ENCODE measurements around the gene CDK5RAP2. TPM values are rescaled to one million over a fixed set of nuclear protein-coding genes. Genes with fewer than 3 reads are reported as not detected.
A peak's percentile ranks its signal among the peaks of the same experiment; 100 is the strongest.

The CDK5RAP2 gene
- total RNA-seq, 2 experiments from 2014 or later, result 107 to 124 TPM

DNA sequence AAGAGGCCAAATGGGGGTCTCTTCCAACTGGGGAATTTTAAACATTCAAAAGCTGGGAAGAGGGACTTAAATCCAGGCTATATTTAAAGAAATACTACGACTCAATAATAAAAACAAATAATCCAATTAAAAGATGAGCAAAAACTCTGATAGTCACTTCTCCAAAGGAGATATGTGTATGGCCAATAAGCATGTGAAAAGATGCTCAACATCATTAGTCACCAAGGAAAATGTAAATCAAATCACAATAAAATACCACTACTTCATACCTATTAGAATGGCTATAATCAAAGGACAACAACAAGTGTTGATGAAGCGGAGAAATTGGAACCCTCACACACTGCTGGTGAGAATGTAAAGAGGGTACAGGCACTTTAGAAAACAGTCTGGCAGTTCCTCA is 130.4 kb downstream of the CDK5RAP2 start:
- no peak overlapping the region for H3K4me3 Mint-ChIP-seq
- H3K27me3 Mint-ChIP-seq (ENCODE audit: low read depth), result no peaks in the 10 kb centered on the region
- ATAC-seq, result no peak
- H3K4me1 Mint-ChIP-seq (ENCODE audit: low read depth), result peaks cover 7% of the 10 kb centered on the region
- ChIA-PET CTCF (interaction anchor here (2.7 kb wide), 1 partner anchor 11 kb away, joined by 10 read pairs; no protein-coding TSS in a partner anchor), POLR2A (no interaction called here)
- no peaks in the 10 kb centered on the region for H3K9me3 Mint-ChIP-seq (ENCODE audit: insufficient read depth)
- H3K27ac Mint-ChIP-seq, result no peak overlapping the region
- no peak for DNase-seq
- H3K36me3 Mint-ChIP-seq (ENCODE audit: low read depth), result peaks cover 58% of the 10 kb centered on the region

DNA sequence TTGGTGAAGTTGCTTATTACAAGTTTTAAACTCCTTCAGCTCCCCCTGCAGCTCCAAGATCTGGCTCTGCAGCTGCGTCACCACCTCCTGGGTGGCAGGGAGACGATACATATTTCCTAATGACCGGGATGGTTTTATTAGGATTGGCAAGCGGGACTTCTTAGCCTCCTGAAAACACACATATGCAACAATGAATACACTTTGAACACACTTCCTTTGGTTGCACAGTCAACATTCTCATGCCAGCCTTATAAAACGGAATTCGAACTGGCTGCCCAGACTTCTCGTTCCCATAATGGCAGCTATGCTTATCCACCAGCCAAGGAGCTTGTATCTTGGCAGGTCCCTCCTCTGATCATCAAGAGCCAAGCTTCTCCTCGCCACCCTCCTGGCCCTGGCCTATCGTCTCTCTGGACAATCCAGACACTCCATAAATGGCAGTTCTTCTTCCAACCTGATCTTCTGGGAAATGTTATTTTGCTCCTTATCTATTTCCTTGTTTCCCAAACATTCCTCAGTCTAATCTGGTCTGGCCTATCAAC is 131.9 kb downstream of the CDK5RAP2 start:
- Mint-ChIP-seq H3K36me3 (ENCODE audit: low read depth) (peaks cover 54% of the 10 kb centered on the region), H3K9me3 (ENCODE audit: insufficient read depth) (no peaks in the 10 kb centered on the region), H3K27me3 (ENCODE audit: low read depth) (no peaks in the 10 kb centered on the region), H3K27ac (no peak overlapping the region), H3K4me1 (ENCODE audit: low read depth) (peaks cover 7% of the 10 kb centered on the region), H3K4me3 (no peak overlapping the region)
- POLR2A ChIA-PET, result no interaction called here
- DNase-seq (no peak), ATAC-seq (no peak)
- CTCF ChIA-PET, result interaction anchor here (1.1 to 2.7 kb wide), 2 partner anchors 9 to 29 kb away, joined by 4 to 10 read pairs; no protein-coding TSS in a partner anchor

DNA sequence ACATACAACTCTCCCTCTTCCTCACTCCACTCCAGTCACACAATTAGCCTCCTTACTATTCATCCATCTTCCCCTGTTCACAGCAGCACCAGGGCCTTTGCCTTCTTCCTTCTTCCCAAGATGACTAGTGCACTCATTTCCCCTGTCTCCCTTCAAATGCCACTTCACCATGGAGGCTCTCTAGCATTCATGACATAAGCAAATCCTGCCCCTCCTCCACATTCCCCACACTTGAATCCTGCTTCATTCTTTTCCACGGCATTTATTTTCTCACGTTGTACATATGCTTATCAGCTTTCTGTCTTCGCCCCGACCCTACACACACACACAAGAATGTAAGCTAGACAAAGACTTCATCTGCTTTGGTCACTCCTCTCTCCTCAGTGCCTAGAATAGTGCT is 133.3 kb downstream of the CDK5RAP2 start:
- ATAC-seq, result no peak
- Mint-ChIP-seq H3K9me3 (ENCODE audit: insufficient read depth) (no peaks in the 10 kb centered on the region), H3K4me1 (ENCODE audit: low read depth) (peaks cover 7% of the 10 kb centered on the region), H3K4me3 (no peak overlapping the region), H3K27ac (peak overlapping the region; percentile 12), H3K27me3 (ENCODE audit: low read depth) (no peaks in the 10 kb centered on the region), H3K36me3 (ENCODE audit: low read depth) (peaks cover 50% of the 10 kb centered on the region)
- no peak for DNase-seq
- CTCF ChIA-PET, result no interaction called here
- POLR2A ChIA-PET, result no interaction called here

- ChIA-PET CTCF (interaction anchor here (1.4 kb wide), 1 partner anchor 33 kb away, joined by 7 read pairs; no protein-coding TSS in a partner anchor), POLR2A (no interaction called here)
- Mint-ChIP-seq H3K4me1 (ENCODE audit: low read depth) (peaks cover 9% of the 10 kb centered on the region), H3K27me3 (ENCODE audit: low read depth) (no peaks in the 10 kb centered on the region), H3K9me3 (ENCODE audit: insufficient read depth) (no peaks in the 10 kb centered on the region), H3K36me3 (ENCODE audit: low read depth) (peaks cover 46% of the 10 kb centered on the region), H3K4me3 (no peak overlapping the region), H3K27ac (no peak overlapping the region)
- DNase-seq (no peak), ATAC-seq (no peak)
Measured at GRCh38 chr9:120443976-120444375, 136.0 kb downstream of the CDK5RAP2 start.

DNA sequence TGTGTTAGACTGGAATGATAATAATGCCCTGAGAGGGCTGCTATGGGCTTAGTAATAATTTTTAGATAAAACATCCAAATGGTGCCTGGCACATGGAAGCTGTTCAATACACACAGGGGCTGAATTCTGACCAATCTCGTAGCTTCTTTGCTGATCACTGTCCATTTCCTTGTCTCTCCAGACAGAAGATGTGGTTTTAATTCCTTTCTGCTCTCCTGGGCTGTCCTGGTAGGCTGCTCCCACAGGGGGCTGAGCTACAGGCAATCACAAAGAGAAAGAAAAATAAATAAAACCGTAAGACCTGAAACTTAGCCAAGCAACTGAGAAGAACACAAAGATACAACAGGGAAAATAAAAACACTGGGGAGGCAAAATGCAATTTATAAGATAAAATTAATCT is 136.5 kb downstream of the CDK5RAP2 start:
- Mint-ChIP-seq H3K9me3 (ENCODE audit: insufficient read depth) (no peaks in the 10 kb centered on the region), H3K27me3 (ENCODE audit: low read depth) (no peaks in the 10 kb centered on the region), H3K27ac (no peak overlapping the region), H3K4me1 (ENCODE audit: low read depth) (peaks cover 14% of the 10 kb centered on the region), H3K4me3 (no peak overlapping the region), H3K36me3 (ENCODE audit: low read depth) (peaks cover 46% of the 10 kb centered on the region)
- ChIA-PET POLR2A (interaction anchor here (0.6 kb wide), 1 partner anchor 103 kb away, joined by 3 read pairs; no protein-coding TSS in a partner anchor), CTCF (interaction anchor here (1.4 kb wide), 1 partner anchor 34 kb away, joined by 7 read pairs; no protein-coding TSS in a partner anchor)
- ATAC-seq, result no peak
- no peak for DNase-seq

DNA sequence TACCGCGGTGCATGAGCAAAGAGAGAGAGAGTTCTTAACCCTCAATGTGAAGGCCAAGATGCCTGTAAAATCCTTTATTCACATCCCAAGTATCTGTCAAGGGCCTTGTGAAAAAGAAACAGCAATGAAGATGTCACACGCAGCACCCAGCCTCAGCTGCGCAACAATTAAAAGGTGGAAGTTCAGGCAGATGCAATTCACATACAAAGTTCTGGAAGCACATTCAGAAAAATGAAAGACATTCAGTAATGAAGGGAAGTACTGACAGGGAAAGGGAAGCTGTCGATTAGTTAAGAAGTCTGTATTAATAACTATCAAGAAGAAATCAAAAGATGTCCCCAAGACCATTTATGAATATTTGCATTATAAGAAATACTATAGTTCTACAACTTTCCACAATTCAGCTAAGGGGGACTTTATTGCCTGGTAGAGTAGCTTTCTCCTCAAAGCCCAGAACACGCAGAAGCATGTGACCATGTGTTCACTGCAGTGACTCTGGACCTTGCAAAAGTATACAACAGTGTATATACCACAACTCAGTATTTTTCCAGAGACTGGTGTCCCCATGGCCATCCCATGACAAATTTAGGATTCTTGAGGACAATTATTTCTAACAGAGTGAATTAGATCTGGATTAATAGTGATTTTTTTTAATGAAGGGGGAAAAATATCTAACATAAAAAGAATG is 137.5 kb downstream of the CDK5RAP2 start:
- DNase-seq (no peak), ATAC-seq (no peak)
- H3K4me1 Mint-ChIP-seq (ENCODE audit: low read depth), result peaks cover 24% of the 10 kb centered on the region
- no peak overlapping the region for H3K27ac Mint-ChIP-seq
- no peak overlapping the region for H3K4me3 Mint-ChIP-seq
- ChIA-PET CTCF (no interaction called here), POLR2A (no interaction called here)
- H3K27me3 Mint-ChIP-seq (ENCODE audit: low read depth), result no peaks in the 10 kb centered on the region
- H3K36me3 Mint-ChIP-seq (ENCODE audit: low read depth), result peaks cover 46% of the 10 kb centered on the region
- H3K9me3 Mint-ChIP-seq (ENCODE audit: insufficient read depth), result no peaks in the 10 kb centered on the region

- no peak for DNase-seq
- Mint-ChIP-seq H3K27ac (no peak overlapping the region), H3K9me3 (ENCODE audit: insufficient read depth) (no peaks in the 10 kb centered on the region), H3K36me3 (ENCODE audit: low read depth) (peaks cover 51% of the 10 kb centered on the region), H3K27me3 (ENCODE audit: low read depth) (no peaks in the 10 kb centered on the region), H3K4me3 (no peak overlapping the region), H3K4me1 (ENCODE audit: low read depth) (peaks cover 29% of the 10 kb centered on the region)
- ChIA-PET POLR2A (no interaction called here), CTCF (no interaction called here)
- ATAC-seq, result no peak
Measured at GRCh38 chr9:120441426-120442307, 138.3 kb downstream of the CDK5RAP2 start.

GRCh38 chr9:120440791-120441190 is 139.2 kb downstream of the CDK5RAP2 start:
- peaks cover 24% of the 10 kb centered on the region for H3K4me1 Mint-ChIP-seq (ENCODE audit: low read depth)
- ATAC-seq (no peak), DNase-seq (no peak)
- H3K27me3 Mint-ChIP-seq (ENCODE audit: low read depth), result no peaks in the 10 kb centered on the region
- H3K9me3 Mint-ChIP-seq (ENCODE audit: insufficient read depth), result no peaks in the 10 kb centered on the region
- H3K27ac Mint-ChIP-seq, result no peak overlapping the region
- ChIA-PET CTCF (no interaction called here), POLR2A (no interaction called here)
- H3K4me3 Mint-ChIP-seq, result no peak overlapping the region
- peaks cover 52% of the 10 kb centered on the region for H3K36me3 Mint-ChIP-seq (ENCODE audit: low read depth)

GRCh38 chr9:120439926-120440325 is 140.0 kb downstream of the CDK5RAP2 start:
- peaks cover 24% of the 10 kb centered on the region for H3K4me1 Mint-ChIP-seq (ENCODE audit: low read depth)
- peaks cover 56% of the 10 kb centered on the region for H3K36me3 Mint-ChIP-seq (ENCODE audit: low read depth)
- ChIA-PET POLR2A (no interaction called here), CTCF (interaction anchor here (2.0 to 3.7 kb wide), 3 partner anchors 9 to 37 kb away, joined by 10 to 19 read pairs (median 13); no protein-coding TSS in a partner anchor)
- DNase-seq, result no peak
- no peak for ATAC-seq
- H3K9me3 Mint-ChIP-seq (ENCODE audit: insufficient read depth), result no peaks in the 10 kb centered on the region
- no peaks in the 10 kb centered on the region for H3K27me3 Mint-ChIP-seq (ENCODE audit: low read depth)
- H3K27ac Mint-ChIP-seq, result no peak overlapping the region
- H3K4me3 Mint-ChIP-seq, result no peak overlapping the region

- Mint-ChIP-seq H3K27me3 (ENCODE audit: low read depth) (no peaks in the 10 kb centered on the region), H3K27ac (no peak overlapping the region), H3K4me1 (ENCODE audit: low read depth) (peaks cover 24% of the 10 kb centered on the region), H3K36me3 (ENCODE audit: low read depth) (peaks cover 64% of the 10 kb centered on the region), H3K4me3 (no peak overlapping the region), H3K9me3 (ENCODE audit: insufficient read depth) (no peaks in the 10 kb centered on the region)
- ChIA-PET CTCF (interaction anchor here (0.6 to 3.7 kb wide), 9 partner anchors 10 to 883 kb away, joined by 3 to 19 read pairs (median 4); no protein-coding TSS in a partner anchor), POLR2A (no interaction called here)
- peak; percentile 36 for DNase-seq
- peak; percentile 64 for ATAC-seq
Measured at GRCh38 chr9:120438836-120439546, 141.0 kb downstream of the CDK5RAP2 start.

- no peak overlapping the region for H3K27ac Mint-ChIP-seq
Measured at GRCh38 chr9:120438111-120438510, 141.9 kb downstream of the CDK5RAP2 start.

More at GRCh38 chr9:120438111-120438510, 141.9 kb downstream of the CDK5RAP2 start:
- POLR2A ChIA-PET, result no interaction called here
- Mint-ChIP-seq H3K4me3 (no peak overlapping the region), H3K4me1 (ENCODE audit: low read depth) (peaks cover 24% of the 10 kb centered on the region), H3K36me3 (ENCODE audit: low read depth) (peaks cover 62% of the 10 kb centered on the region), H3K9me3 (ENCODE audit: insufficient read depth) (no peaks in the 10 kb centered on the region), H3K27me3 (ENCODE audit: low read depth) (no peaks in the 10 kb centered on the region)
- DNase-seq (no peak), ATAC-seq (peak; percentile 62)
- CTCF ChIA-PET, result interaction anchor here (0.9 to 3.7 kb wide), 8 partner anchors 11 to 882 kb away, joined by 3 to 19 read pairs (median 4); no protein-coding TSS in a partner anchor

All from activated CD8-positive, alpha-beta T cell treated with anti-CD3 and anti-CD28 coated beads, Interleukin-2, amount 10 ng/mL, durations not matched to agents 7 days and 5 days (primary cell).